ENCODE results near the gene MYO5B. TPM values are rescaled to one million over a fixed set of nuclear protein-coding genes. Genes with fewer than 3 reads are reported as not detected.
"Not testable (repeated sequence)": the region's sequence is repeated elsewhere in the genome, so short reads cannot be mapped to it uniquely, and the experiment has no call there.

The MYO5B gene
- polyA plus RNA-seq (2011; rRNA removed) (18.4 and 20.8 TPM in 2 replicates), polyA plus RNA-seq (2017; fragmentation: RNase III; extraction: RNeasy Plus Mini Kit Qiagen cat#74134 plus additional on column Dnase treatment) (6.4 to 9.4 TPM (median 6.9 TPM) in 3 replicates), polyA minus RNA-seq (2011; rRNA and poly(A)+ RNA removed) (19.6 and 23.0 TPM in 2 replicates)
- polyA plus RNA-seq (2012; cell fraction: cytosol; rRNA removed) = 13.4 and 13.6 TPM in 2 replicates
- polyA plus RNA-seq (2012; cell fraction: nucleus; rRNA removed) = 7.5 and 7.8 TPM in 2 replicates

DNA sequence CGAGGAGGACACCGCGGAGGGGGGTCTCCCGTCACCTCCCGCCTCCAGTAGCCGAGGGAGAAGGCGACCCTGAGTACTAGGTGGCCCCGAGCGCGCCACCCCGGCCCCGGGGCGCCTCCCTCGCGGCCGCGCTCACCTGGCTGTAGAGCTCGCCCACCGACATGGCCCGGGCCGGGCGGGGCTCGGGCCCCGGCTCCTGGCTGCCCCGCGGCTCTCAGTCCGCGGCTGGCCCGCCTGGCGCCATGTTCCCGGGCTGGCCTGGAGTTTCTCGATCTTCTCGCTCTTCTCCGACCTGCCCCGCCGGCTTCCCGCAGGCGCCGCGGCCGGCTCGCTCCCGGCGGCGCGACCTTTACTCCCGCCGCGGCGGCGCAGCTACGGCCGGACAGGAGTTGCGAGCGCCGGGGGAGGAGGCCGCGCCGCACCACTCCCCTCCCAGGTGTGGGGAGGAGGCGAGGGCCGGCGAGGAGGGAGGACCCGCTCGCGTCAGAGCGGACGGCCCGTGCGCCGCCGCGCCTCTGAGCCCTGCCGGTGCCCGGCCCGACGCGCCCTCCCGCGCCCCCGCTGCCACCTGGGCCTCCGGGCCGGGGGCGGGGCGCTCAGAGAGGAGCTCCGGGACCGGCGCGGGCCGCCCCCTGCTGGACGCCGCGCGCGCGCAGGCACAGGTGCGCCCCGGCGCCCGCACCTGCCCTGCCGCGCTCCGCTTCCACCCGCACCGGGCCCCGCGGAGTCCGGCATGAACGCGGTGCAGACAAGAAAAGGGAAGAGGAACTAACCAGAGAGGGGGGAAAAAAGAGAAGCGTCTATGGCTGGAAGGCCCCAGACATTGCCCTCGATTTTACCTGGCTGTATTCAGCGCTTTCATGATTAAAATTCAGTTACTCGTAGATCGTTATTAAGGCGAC lies at the start of gene MYO5B:
Gene MYO5B (minus strand): TSS at position 517 of the 902 bp plus-strand sequence. CDS start 354 bp downstream, at position 163.
- peak within 1 kb of the TSS; percentile 92 for H3K4me2 ChIP-seq
- CTCF ChIA-PET = interaction anchor here (0.6 to 2.3 kb wide), 16 partner anchors 8 to 333 kb away, joined by 3 to 14 read pairs (median 4); partner anchors contain the start of gene CFAP53
- FAIRE-seq = no peak
- WGBS (ENCODE audit: missing lambda C conversion rate) = 21% methylated on average over 14 of the region's 115 CpGs
- H3K9me3 ChIP-seq = no peaks in the 10 kb centered on the region
- peak within 1 kb of the TSS; percentile 55 for H3K4me3 ChIP-seq
- POLR2A ChIA-PET = interaction anchor here (0.5 kb wide), 1 partner anchor 437 kb away, joined by 3 read pairs; no protein-coding TSS in a partner anchor
- ATAC-seq = peak; percentile 84 to 87
- peak; percentile 7 to 13 for DNase-seq (ENCODE audit: low read depth in 1 of 2, low spot score in 1 of 2)
- peak within 1 kb of the TSS; percentile 13 to 67; a peak in 4 of 6 replicates for H3K27ac ChIP-seq
- no peaks in the 10 kb centered on the region for H3K4me1 ChIP-seq
- TF ChIP-seq CBX2 (IDR thresholded peaks at IDR 0.05; ENCODE audit: borderline replicate concordance, low read depth) (no peak), SMC3 (IDR thresholded peaks at IDR 0.05) (peak; percentile 47; the same call in 2 of the 3 replicates), RAD21 (conservative IDR thresholded peaks at IDR 0.05 in 1 of 2, IDR thresholded peaks at IDR 0.05 in 1 of 2) (peak in 1 of 2 experiments; percentile 49; a peak in 2 of 5 replicates), ZC3H11A (IDR thresholded peaks at IDR 0.05) (no peak), GATA3 (IDR thresholded peaks at IDR 0.05; ENCODE audit: borderline replicate concordance) (no peak), ESRRA (IDR thresholded peaks at IDR 0.05; ENCODE audit: borderline replicate concordance, low read length) (no peak), HOXB5 (CRISPR knock-in tag; IDR thresholded peaks at IDR 0.05) (no peak)
- TF ChIP-seq, protein P1, sequence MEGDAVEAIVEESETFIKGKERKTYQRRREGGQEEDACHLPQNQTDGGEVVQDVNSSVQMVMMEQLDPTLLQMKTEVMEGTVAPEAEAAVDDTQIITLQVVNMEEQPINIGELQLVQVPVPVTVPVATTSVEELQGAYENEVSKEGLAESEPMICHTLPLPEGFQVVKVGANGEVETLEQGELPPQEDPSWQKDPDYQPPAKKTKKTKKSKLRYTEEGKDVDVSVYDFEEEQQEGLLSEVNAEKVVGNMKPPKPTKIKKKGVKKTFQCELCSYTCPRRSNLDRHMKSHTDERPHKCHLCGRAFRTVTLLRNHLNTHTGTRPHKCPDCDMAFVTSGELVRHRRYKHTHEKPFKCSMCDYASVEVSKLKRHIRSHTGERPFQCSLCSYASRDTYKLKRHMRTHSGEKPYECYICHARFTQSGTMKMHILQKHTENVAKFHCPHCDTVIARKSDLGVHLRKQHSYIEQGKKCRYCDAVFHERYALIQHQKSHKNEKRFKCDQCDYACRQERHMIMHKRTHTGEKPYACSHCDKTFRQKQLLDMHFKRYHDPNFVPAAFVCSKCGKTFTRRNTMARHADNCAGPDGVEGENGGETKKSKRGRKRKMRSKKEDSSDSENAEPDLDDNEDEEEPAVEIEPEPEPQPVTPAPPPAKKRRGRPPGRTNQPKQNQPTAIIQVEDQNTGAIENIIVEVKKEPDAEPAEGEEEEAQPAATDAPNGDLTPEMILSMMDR (IDR thresholded peaks at IDR 0.05) = peak; percentile 63

DNA sequence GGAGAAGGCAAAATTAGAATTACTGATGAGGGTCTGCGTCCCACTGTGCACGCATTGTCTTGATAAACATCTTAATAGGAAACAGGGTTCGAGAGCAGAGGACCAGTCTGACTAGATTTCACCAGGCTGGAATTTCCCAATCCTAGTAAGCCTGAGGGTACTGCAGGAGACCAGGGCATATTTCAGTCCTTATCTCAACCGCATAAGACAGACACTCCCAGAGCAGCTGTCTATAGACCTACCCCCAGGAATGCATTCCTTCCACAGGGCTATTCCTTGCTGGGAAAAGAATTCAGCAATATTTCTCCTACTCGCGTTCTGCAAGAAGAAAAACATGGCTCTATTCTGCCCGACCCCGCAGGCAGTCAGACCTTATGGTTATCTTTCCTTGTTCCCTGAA lies 46.8 kb upstream of the MYO5B start:
- CTCF ChIA-PET = interaction anchor here (2.2 kb wide), 1 partner anchor 115 kb away, joined by 6 read pairs; no protein-coding TSS in a partner anchor
- FAIRE-seq; POLR2A ChIA-PET; H3K9me3 ChIP-seq; H3K4me2 ChIP-seq; DNase-seq (ENCODE audit: low read depth in 1 of 2, low spot score in 1 of 2); H3K4me3 ChIP-seq; H3K4me1 ChIP-seq; H3K27ac ChIP-seq; ATAC-seq: not testable (repeated sequence)
- WGBS (ENCODE audit: missing lambda C conversion rate) = 44% methylated on average over 8 of the region's 8 CpGs

DNA sequence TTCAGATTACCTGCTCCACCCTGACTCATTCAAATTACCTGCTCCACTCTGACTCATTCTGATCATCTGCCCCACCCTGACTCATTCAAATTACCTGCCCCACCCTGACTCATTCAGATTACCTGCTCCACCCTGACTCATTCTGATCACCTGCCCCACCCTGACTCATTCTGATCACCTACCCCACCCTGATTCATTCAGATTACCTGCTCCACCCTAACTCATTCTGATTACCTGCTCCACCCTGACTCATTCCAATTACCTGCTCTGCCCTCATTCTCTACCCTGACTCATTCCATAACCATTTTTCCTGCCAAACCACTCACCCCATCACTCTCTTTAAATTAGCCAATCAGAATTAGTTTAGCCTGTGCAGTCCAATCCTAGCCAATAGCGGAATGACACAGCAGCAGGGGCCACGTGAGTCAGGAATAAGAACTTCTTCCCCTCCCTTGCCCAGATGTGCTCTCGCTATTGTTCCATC lies 45.2 kb upstream of the MYO5B start:
- no peak overlapping the region for H3K4me2 ChIP-seq
- CTCF ChIA-PET = interaction anchor here (0.9 to 2.0 kb wide), 2 partner anchors 36 to 119 kb away, joined by 3 to 7 read pairs; no protein-coding TSS in a partner anchor
- H3K9me3 ChIP-seq = no peaks in the 10 kb centered on the region
- H3K4me1 ChIP-seq = no peaks in the 10 kb centered on the region
- POLR2A ChIA-PET = no interaction called here
- no peak overlapping the region for H3K4me3 ChIP-seq
- no peak overlapping the region for H3K27ac ChIP-seq
- no peak for ATAC-seq
- FAIRE-seq = no peak
- TF ChIP-seq TFCP2L1 (CRISPR knock-in tag; IDR thresholded peaks at IDR 0.05) (no peak), FOSL2 (IDR thresholded peaks at IDR 0.05) (no peak), FOSL2 (CRISPR knock-in tag; IDR thresholded peaks at IDR 0.05) (0 out of 2 replicates have a peak, but pooled peaks have one; percentile 10), GATA3 (IDR thresholded peaks at IDR 0.05; ENCODE audit: borderline replicate concordance) (no peak), FOXS1 (CRISPR knock-in tag; IDR thresholded peaks at IDR 0.05) (no peak), MAZ (IDR thresholded peaks at IDR 0.05; ENCODE audit: borderline replicate concordance, low read depth, low read length) (no peak)
- TF ChIP-seq, protein P1 (IDR thresholded peaks at IDR 0.05) = no peak
- peak in 1 of 2 experiments; percentile 32 for DNase-seq (ENCODE audit: low read depth in 1 of 2, low spot score in 1 of 2)
- 34% methylated on average over 3 of the region's 3 CpGs for WGBS (ENCODE audit: missing lambda C conversion rate)

Data from A549 (cell line).